Activated CD8-positive, alpha-beta T cell treated with anti-CD3 and anti-CD28 coated beads for 36 hours (primary cell): ENCODE data around the gene CDH11. TPM values are rescaled to one million over a fixed set of nuclear protein-coding genes. Genes with fewer than 3 reads are reported as not detected.

Source experiments
- ATAC-seq: fragments of 200-7000 bp; cut with Tn5 transposase; one replicate; pipeline ENCODE4 v1.10.0; 2021; ENCODE audit warnings: mild to moderate bottlenecking, moderate library complexity
- CTCF ChIA-PET: fragments of 350-600 bp; sonication (Branson Sonifier 250); formaldehyde crosslinking; loops from one replicate; lab custom pipeline; 2021; ENCODE audit warnings: antibody characterized with exemption; lab: Charles Lee
- POLR2A ChIA-PET: fragments of 350-600 bp; sonication (Branson Sonifier 250); formaldehyde crosslinking; loops from one replicate; lab custom pipeline; 2021; ENCODE audit warnings: antibody characterized with exemption; lab: Charles Lee
- DNase-seq: peaks from one replicate; pipeline ENCODE4 v3.0.0-alpha.2; 2020
- H3K27ac Mint-ChIP-seq: one replicate; pipeline ENCODE4 v1.8.0; 2021; ENCODE audit warnings: mild to moderate bottlenecking, mixed read lengths
- H3K27me3 Mint-ChIP-seq: one replicate; pipeline ENCODE4 v1.8.0; 2021; ENCODE audit warnings: mixed read lengths
- H3K36me3 Mint-ChIP-seq: one replicate; pipeline ENCODE4 v1.8.0; 2021; ENCODE audit warnings: low read depth, mixed read lengths
- H3K4me1 Mint-ChIP-seq: one replicate; pipeline ENCODE4 v1.8.0; 2021; ENCODE audit warnings: low read depth, mixed read lengths
- H3K4me3 Mint-ChIP-seq: one replicate; pipeline ENCODE4 v1.8.0; 2021; ENCODE audit warnings: mild to moderate bottlenecking, moderate library complexity, mixed read lengths
- H3K9me3 Mint-ChIP-seq: one replicate; pipeline ENCODE4 v1.8.0; 2021; ENCODE audit warnings: mixed read lengths
- CTCF ChIP-seq: fragments of 200-600 bp; IDR thresholded peaks from one replicate; pipeline ENCODE4 v1.8.0; 2022; ENCODE audit warnings: antibody characterized with exemption, mild to moderate bottlenecking
- intact Hi-C: fragments of 100-400 bp; cut with micrococcal nuclease; formaldehyde crosslinking; loops from one replicate; pipeline ENCODE4 v1.10.0; 2022
- total RNA-seq, 2 experiments: library from RNA; stranded (reverse); gene quantifications; one replicate each; pipeline ENCODE4 v1.2.3, GENCODE V29; 2021

The CDH11 gene
- total RNA-seq, 2 experiments from 2014 or later = not detected

- CTCF ChIA-PET = no interaction called here
- Mint-ChIP-seq H3K9me3 (peaks cover 3% of the 10 kb centered on the region), H3K4me1 (no peaks in the 10 kb centered on the region), H3K4me3 (no peak overlapping the region), H3K27ac (no peak overlapping the region), H3K27me3 (no peaks in the 10 kb centered on the region), H3K36me3 (no peaks in the 10 kb centered on the region)
- intact Hi-C loops = no loop called here
- no peak for DNase-seq
- POLR2A ChIA-PET = no interaction called here
- TF ChIP-seq CTCF = no peak
- no peak for ATAC-seq
Measured at GRCh38 chr16:65024767-65025178, 97.1 kb downstream of the CDH11 start.

GRCh38 chr16:65023802-65024201 is 98.1 kb downstream of the CDH11 start:
- no peaks in the 10 kb centered on the region for H3K36me3 Mint-ChIP-seq
- no peak for TF ChIP-seq CTCF
- intact Hi-C loops = no loop called here
- no peaks in the 10 kb centered on the region for H3K27me3 Mint-ChIP-seq
- H3K9me3 Mint-ChIP-seq = peaks cover 3% of the 10 kb centered on the region
- no peak for DNase-seq
- no peaks in the 10 kb centered on the region for H3K4me1 Mint-ChIP-seq
- ATAC-seq = no peak
- H3K27ac Mint-ChIP-seq = no peak overlapping the region
- no peak overlapping the region for H3K4me3 Mint-ChIP-seq
- ChIA-PET POLR2A (no interaction called here), CTCF (no interaction called here)

GRCh38 chr16:65021852-65022595 is 99.8 kb downstream of the CDH11 start:
- TF ChIP-seq CTCF = no peak
- Mint-ChIP-seq H3K4me3 (no peak overlapping the region), H3K27ac (no peak overlapping the region), H3K4me1 (no peaks in the 10 kb centered on the region), H3K27me3 (no peaks in the 10 kb centered on the region), H3K36me3 (no peaks in the 10 kb centered on the region), H3K9me3 (peaks cover 3% of the 10 kb centered on the region)
- ChIA-PET POLR2A (no interaction called here), CTCF (interaction anchor here (0.6 kb wide), 1 partner anchor 47 kb away, joined by 3 read pairs; no protein-coding TSS in a partner anchor)
- no peak for DNase-seq
- intact Hi-C loops = no loop called here
- ATAC-seq = no peak

GRCh38 chr16:65016754-65017153 is 105.1 kb downstream of the CDH11 start:
- no peak overlapping the region for H3K4me3 Mint-ChIP-seq
- no peak overlapping the region for H3K27ac Mint-ChIP-seq
- POLR2A ChIA-PET = no interaction called here
- no peaks in the 10 kb centered on the region for H3K4me1 Mint-ChIP-seq
- H3K27me3 Mint-ChIP-seq = no peaks in the 10 kb centered on the region
- no peak for TF ChIP-seq CTCF
- H3K9me3 Mint-ChIP-seq = peaks cover 4% of the 10 kb centered on the region
- CTCF ChIA-PET = no interaction called here
- intact Hi-C loops = no loop called here
- DNase-seq (no peak), ATAC-seq (no peak)
- no peaks in the 10 kb centered on the region for H3K36me3 Mint-ChIP-seq

- Mint-ChIP-seq H3K27me3 (no peaks in the 10 kb centered on the region), H3K4me1 (no peaks in the 10 kb centered on the region), H3K9me3 (peaks cover 4% of the 10 kb centered on the region), H3K36me3 (no peaks in the 10 kb centered on the region), H3K27ac (no peak overlapping the region), H3K4me3 (no peak overlapping the region)
- intact Hi-C loops = no loop called here
- DNase-seq (no peak), ATAC-seq (no peak)
- ChIA-PET CTCF (no interaction called here), POLR2A (no interaction called here)
- no peak for TF ChIP-seq CTCF
Measured at GRCh38 chr16:65015599-65015998, 106.3 kb downstream of the CDH11 start.
